OCI-LY7 (cell line): ENCODE results near the gene ITGB4.

Experiments used
- EZH2phosphoT487 ChIP-seq: fragments of 200-600 bp; sonication (generic); IDR thresholded peaks from 2 replicates; pipeline ENCODE4 v1.6.1; 2018; ENCODE audit warnings: low read depth, borderline replicate concordance, mild to moderate bottlenecking, mixed run types, antibody characterized with exemption, low read length, moderate library complexity, mixed read lengths
- TF ChIP-seq, protein P1 (sequence below): fragments of 200-600 bp; sonication (generic); conservative IDR thresholded peaks from 2 replicates; pipeline ENCODE4 v1.5.1; 2014; ENCODE audit warnings: mild to moderate bottlenecking, antibody characterized with exemption, low read length, moderate library complexity, mixed read lengths

DNA sequence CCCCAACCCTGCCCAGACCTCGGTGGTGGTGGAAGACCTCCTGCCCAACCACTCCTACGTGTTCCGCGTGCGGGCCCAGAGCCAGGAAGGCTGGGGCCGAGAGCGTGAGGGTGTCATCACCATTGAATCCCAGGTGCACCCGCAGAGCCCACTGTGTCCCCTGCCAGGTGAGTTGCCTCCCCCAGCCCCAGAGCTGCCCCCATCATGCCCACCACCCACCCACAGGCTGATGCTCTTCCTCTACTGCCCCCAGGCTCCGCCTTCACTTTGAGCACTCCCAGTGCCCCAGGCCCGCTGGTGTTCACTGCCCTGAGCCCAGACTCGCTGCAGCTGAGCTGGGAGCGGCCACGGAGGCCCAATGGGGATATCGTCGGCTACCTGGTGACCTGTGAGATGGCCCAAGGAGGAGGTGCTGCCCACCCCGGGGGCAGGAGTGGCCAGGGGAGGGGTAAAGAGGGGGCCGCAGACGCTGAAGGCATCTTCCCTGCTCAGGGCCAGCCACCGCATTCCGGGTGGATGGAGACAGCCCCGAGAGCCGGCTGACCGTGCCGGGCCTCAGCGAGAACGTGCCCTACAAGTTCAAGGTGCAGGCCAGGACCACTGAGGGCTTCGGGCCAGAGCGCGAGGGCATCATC lies 35.3 kb downstream of the ITGB4 start:
- TF ChIP-seq, protein P1, sequence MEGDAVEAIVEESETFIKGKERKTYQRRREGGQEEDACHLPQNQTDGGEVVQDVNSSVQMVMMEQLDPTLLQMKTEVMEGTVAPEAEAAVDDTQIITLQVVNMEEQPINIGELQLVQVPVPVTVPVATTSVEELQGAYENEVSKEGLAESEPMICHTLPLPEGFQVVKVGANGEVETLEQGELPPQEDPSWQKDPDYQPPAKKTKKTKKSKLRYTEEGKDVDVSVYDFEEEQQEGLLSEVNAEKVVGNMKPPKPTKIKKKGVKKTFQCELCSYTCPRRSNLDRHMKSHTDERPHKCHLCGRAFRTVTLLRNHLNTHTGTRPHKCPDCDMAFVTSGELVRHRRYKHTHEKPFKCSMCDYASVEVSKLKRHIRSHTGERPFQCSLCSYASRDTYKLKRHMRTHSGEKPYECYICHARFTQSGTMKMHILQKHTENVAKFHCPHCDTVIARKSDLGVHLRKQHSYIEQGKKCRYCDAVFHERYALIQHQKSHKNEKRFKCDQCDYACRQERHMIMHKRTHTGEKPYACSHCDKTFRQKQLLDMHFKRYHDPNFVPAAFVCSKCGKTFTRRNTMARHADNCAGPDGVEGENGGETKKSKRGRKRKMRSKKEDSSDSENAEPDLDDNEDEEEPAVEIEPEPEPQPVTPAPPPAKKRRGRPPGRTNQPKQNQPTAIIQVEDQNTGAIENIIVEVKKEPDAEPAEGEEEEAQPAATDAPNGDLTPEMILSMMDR, result no peak
- no peak for TF ChIP-seq EZH2phosphoT487
